Suppressor macrophage (primary cell): ENCODE measurements around the gene COL25A1.

Source experiments
- DNase-seq, 4 experiments: peaks; one replicate each; pipeline ENCODE4 v3.0.0-alpha.2; 2020 to 2022

Gene COL25A1

GRCh38 chr4:109291707-109292238, 10.7 kb downstream of the COL25A1 start:
- no peak for DNase-seq

GRCh38 chr4:109290918-109291317, 11.5 kb downstream of the COL25A1 start:
- no peak for DNase-seq

- peak in 3 of 4 experiments; percentile 7 to 67 (median 58) for DNase-seq
Observed at GRCh38 chr4:109278594-109279031, 23.8 kb downstream of the COL25A1 start.

- DNase-seq: no peak
Observed at GRCh38 chr4:109276482-109277095, 25.9 kb downstream of the COL25A1 start.

- no peak for DNase-seq
Observed at GRCh38 chr4:109275066-109275745, 27.3 kb downstream of the COL25A1 start.

- DNase-seq: no peak
Observed at GRCh38 chr4:109266891-109267290, 35.6 kb downstream of the COL25A1 start.

GRCh38 chr4:109266236-109266635, 36.2 kb downstream of the COL25A1 start:
- no peak for DNase-seq

GRCh38 chr4:109263721-109264120, 38.7 kb downstream of the COL25A1 start:
- DNase-seq: no peak

GRCh38 chr4:109256818-109257217, 45.6 kb downstream of the COL25A1 start:
- DNase-seq: no peak

GRCh38 chr4:109254845-109255244, 47.6 kb downstream of the COL25A1 start:
- DNase-seq: no peak

GRCh38 chr4:109251396-109251795, 51.1 kb downstream of the COL25A1 start:
- no peak for DNase-seq

GRCh38 chr4:109248322-109248900, 54.0 kb downstream of the COL25A1 start:
- no peak for DNase-seq

- no peak for DNase-seq
Observed at GRCh38 chr4:109243871-109244270, 58.6 kb downstream of the COL25A1 start.

GRCh38 chr4:109238746-109239145, 63.7 kb downstream of the COL25A1 start:
- no peak for DNase-seq

GRCh38 chr4:109235683-109236082, 66.8 kb downstream of the COL25A1 start:
- DNase-seq: no peak

GRCh38 chr4:109234596-109234995, 67.9 kb downstream of the COL25A1 start:
- no peak for DNase-seq

GRCh38 chr4:109233570-109233969, 68.9 kb downstream of the COL25A1 start:
- DNase-seq: no peak

- no peak for DNase-seq
Observed at GRCh38 chr4:109232681-109233080, 69.8 kb downstream of the COL25A1 start.

GRCh38 chr4:109231331-109231730, 71.1 kb downstream of the COL25A1 start:
- DNase-seq: no peak

GRCh38 chr4:109229028-109229427, 73.4 kb downstream of the COL25A1 start:
- no peak for DNase-seq

GRCh38 chr4:109218288-109218687, 84.2 kb downstream of the COL25A1 start:
- DNase-seq: no peak

- DNase-seq: no peak
Observed at GRCh38 chr4:109216085-109216696, 86.3 kb downstream of the COL25A1 start.

GRCh38 chr4:109215506-109215905, 87.0 kb downstream of the COL25A1 start:
- no peak for DNase-seq
